ENCODE data around the gene VWA8.

The VWA8 gene

GRCh38 chr13:41716236-41716635 lies 244.7 kb downstream of the VWA8 start:
- CTCF ChIA-PET: interaction anchor here (1.2 kb wide), 1 partner anchor 28 kb away, joined by 3 read pairs; no protein-coding TSS in a partner anchor
- no peak for TF ChIP-seq CTCF (IDR thresholded peaks at IDR 0.05; ENCODE audit: control extremely low read depth, extremely low read depth, low read depth, missing control alignments)
- DNase-seq (ENCODE audit: extremely low spot score): no peak
- POLR2A ChIA-PET: no interaction called here

- CTCF ChIA-PET: interaction anchor here (1.1 kb wide), 1 partner anchor 26 kb away, joined by 3 read pairs; no protein-coding TSS in a partner anchor
These were observed 247.5 kb downstream of the VWA8 start for GRCh38 chr13:41713405-41713804.

DNA sequence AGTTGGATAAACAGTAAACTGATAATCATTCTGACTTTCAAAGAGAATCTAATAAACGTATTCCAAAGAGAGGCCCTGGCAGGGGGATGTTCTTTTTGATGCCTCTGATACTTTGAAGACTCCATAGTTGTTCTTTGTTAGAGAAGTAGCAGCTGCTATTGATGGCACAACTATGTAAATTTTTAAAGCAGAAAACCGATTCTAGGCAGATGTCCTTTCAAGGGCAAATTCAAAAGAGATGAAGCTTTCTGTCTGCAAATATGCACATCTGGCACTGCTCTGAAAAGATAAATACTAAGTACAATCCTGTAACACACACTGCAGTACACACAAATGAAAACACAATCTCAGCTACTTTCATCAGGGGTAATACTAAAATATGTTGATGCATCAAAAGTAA lies 250.1 kb downstream of the VWA8 start:
- ChIA-PET CTCF (interaction anchor here (1.3 to 1.9 kb wide), 3 partner anchors 10 to 42 kb away, joined by 3 to 8 read pairs (median 3); no protein-coding TSS in a partner anchor), POLR2A (no interaction called here)
- TF ChIP-seq CTCF (IDR thresholded peaks at IDR 0.05; ENCODE audit: control extremely low read depth, extremely low read depth, low read depth, missing control alignments): no peak
- no peak for DNase-seq (ENCODE audit: extremely low spot score)

More at GRCh38 chr13:41713405-41713804, 247.5 kb downstream of the VWA8 start:
- TF ChIP-seq CTCF (IDR thresholded peaks at IDR 0.05; ENCODE audit: control extremely low read depth, extremely low read depth, low read depth, missing control alignments): no peak
- DNase-seq (ENCODE audit: extremely low spot score): no peak
- POLR2A ChIA-PET: no interaction called here

GRCh38 chr13:41709511-41709910 lies 251.4 kb downstream of the VWA8 start:
- no peak for TF ChIP-seq CTCF (IDR thresholded peaks at IDR 0.05; ENCODE audit: control extremely low read depth, extremely low read depth, low read depth, missing control alignments)
- no peak for DNase-seq (ENCODE audit: extremely low spot score)
- CTCF ChIA-PET: interaction anchor here (0.7 to 1.4 kb wide), 2 partner anchors 17 to 35 kb away, joined by 3 read pairs; no protein-coding TSS in a partner anchor
- POLR2A ChIA-PET: no interaction called here

- no peak for DNase-seq (ENCODE audit: extremely low spot score)
- ChIA-PET CTCF (no interaction called here), POLR2A (no interaction called here)
- TF ChIP-seq CTCF (IDR thresholded peaks at IDR 0.05; ENCODE audit: control extremely low read depth, extremely low read depth, low read depth, missing control alignments): no peak
These were observed 252.2 kb downstream of the VWA8 start for GRCh38 chr13:41708713-41709112.

DNA sequence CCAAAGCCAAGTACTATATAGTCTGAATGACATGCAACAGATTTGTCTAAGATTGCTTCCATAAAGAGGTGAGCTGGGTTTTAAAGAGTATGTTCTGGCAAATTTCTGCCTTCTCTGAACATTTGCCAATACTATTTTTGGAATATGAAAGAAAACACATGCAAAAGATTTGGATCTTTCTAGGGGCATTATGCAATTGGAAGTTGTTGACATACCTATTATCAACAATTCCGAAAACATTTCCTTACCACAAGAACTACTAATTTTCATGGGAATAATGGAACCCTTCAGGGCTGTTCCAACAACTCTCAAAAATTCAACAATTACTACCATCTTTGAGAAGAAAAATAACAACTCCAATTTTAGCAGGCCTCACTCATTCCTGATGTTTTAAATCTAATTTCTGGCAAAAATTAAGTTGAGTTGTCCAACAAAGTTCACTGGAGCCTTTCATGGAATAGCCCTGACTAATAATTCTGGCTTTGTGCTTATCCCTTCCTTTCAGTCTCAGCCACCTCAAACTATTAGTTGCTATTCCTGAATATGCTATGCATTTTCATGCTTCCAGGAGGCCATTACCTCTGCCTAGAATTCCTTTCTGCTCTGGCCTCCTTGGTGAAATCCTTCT lies 253.6 kb downstream of the VWA8 start:
- DNase-seq (ENCODE audit: extremely low spot score): no peak
- TF ChIP-seq CTCF (IDR thresholded peaks at IDR 0.05; ENCODE audit: control extremely low read depth, extremely low read depth, low read depth, missing control alignments): no peak
- ChIA-PET POLR2A (no interaction called here), CTCF (no interaction called here)
